Subcutaneous preadipocyte (primary cell): ENCODE results near the gene TUBA4A. TPM values are rescaled to one million over a fixed set of nuclear protein-coding genes. Genes with fewer than 3 reads are reported as not detected.

ENCODE experiments used
- small RNA-seq: library from RNA; depleted of rRNA; stranded (forward); fragments of <200 nt; gene quantifications from one replicate; pipeline ENCODE3, GENCODE V24; 2012
- total RNA-seq: library from RNA; depleted of rRNA; stranded (reverse); fragments of >200 nt; gene quantifications from 2 replicates; pipeline ENCODE4 v1.2.3, GENCODE V29; 2012

TUBA4A gene
- total RNA-seq, result 9.2 and 17.6 TPM in 2 replicates

GRCh38 chr2:219253753-219254589 lies at the start of gene TUBA4A:
TSS of gene TUBA4A (minus strand) at chr2:219253918. CDS start at chr2:219253858, 60 bp downstream.

GRCh38 chr2:219279151-219279915 lies 25.6 kb upstream of the TUBA4A start, which contains the start of gene DNAJB2:
TSS of gene DNAJB2 (plus strand) at chr2:219279366. CDS start at chr2:219279834, 468 bp downstream.

GRCh38 chr2:219252900-219253752 lies 592 bp downstream of the TUBA4A start, which contains the start of gene TUBA4B:
TSS of gene TUBA4B (plus strand) at chr2:219253243. CDS start at chr2:219253408, 165 bp downstream.

GRCh38 chr2:219245148-219245898 lies 8.4 kb downstream of the TUBA4A start, which contains the start of the genes GLB1L and STK16:
TSS of gene GLB1L (minus strand) at chr2:219245444. CDS start at chr2:219243573, 1,871 bp downstream.
TSS of gene STK16 (plus strand) at chr2:219245479. CDS start at chr2:219246000, 521 bp downstream.

GRCh38 chr2:219229305-219230058 lies 24.2 kb downstream of the TUBA4A start, which contains the start of the genes ANKZF1 and ATG9A:
TSS of gene ANKZF1 (plus strand) at chr2:219229806. CDS start at chr2:219230258, 452 bp downstream.
TSS of gene ATG9A (minus strand) at chr2:219229636. CDS start at chr2:219228024, 1,612 bp downstream.

GRCh38 chr2:219218732-219219701 lies 34.7 kb downstream of the TUBA4A start, which contains the start of gene ABCB6:
TSS of gene ABCB6 (minus strand) at chr2:219218958. CDS start at chr2:219218673, 285 bp downstream.

GRCh38 chr2:219206328-219207133 lies 47.2 kb downstream of the TUBA4A start, which contains the start of gene ZFAND2B:
TSS of gene ZFAND2B (plus strand) at chr2:219206782. CDS start at chr2:219206988, 206 bp downstream.

Small RNA genes within 50 kb of the gene (small RNA-seq; reads per million reads assigned to genes)
- gene MIR153-1, result 0.11 reads per million

Other genes starting within 250 kb of the TUBA4A start
- gene CFAP65, start 212.4 kb downstream of the TUBA4A start, total RNA-seq, result 0.20 TPM in 1 of 2 replicates, not detected in the other
- not detected in 2 replicates for gene IHH, start 193.0 kb downstream of the TUBA4A start, total RNA-seq
- 21.3 and 21.7 TPM in 2 replicates for gene NHEJ1, start 93.1 kb downstream of the TUBA4A start, total RNA-seq
- 0.73 and 1.8 TPM in 2 replicates for gene SLC23A3, start 83.9 kb downstream of the TUBA4A start, total RNA-seq
- 17.0 and 18.0 TPM in 2 replicates for gene CNPPD1, start 77.0 kb downstream of the TUBA4A start, total RNA-seq
- 55.9 and 59.6 TPM in 2 replicates for gene RETREG2, start 75.6 kb downstream of the TUBA4A start, total RNA-seq
- gene ZFAND2B, start 47.1 kb downstream of the TUBA4A start, total RNA-seq, result 19.4 and 21.3 TPM in 2 replicates
- 30.9 and 40.1 TPM in 2 replicates for gene ABCB6, start 35.0 kb downstream of the TUBA4A start, total RNA-seq
- 44.2 and 50.3 TPM in 2 replicates for gene ATG9A, start 24.3 kb downstream of the TUBA4A start, total RNA-seq
- 15.1 and 20.7 TPM in 2 replicates for gene ANKZF1, start 24.1 kb downstream of the TUBA4A start, total RNA-seq
- gene GLB1L, start 8.5 kb downstream of the TUBA4A start, total RNA-seq, result 7.3 and 15.2 TPM in 2 replicates
- gene STK16, start 8.4 kb downstream of the TUBA4A start, total RNA-seq, result 26.4 and 27.2 TPM in 2 replicates
- not detected in 2 replicates for gene TUBA4B, start 675 bp downstream of the TUBA4A start, total RNA-seq
- 20.7 and 22.4 TPM in 2 replicates for gene DNAJB2, start 25.4 kb upstream of the TUBA4A start, total RNA-seq
- 0.98 and 1.5 TPM in 2 replicates for gene PTPRN, start 55.5 kb upstream of the TUBA4A start, total RNA-seq
- not detected in 2 replicates for gene RESP18, start 78.8 kb upstream of the TUBA4A start, total RNA-seq
- 63.9 and 69.4 TPM in 2 replicates for gene DNPEP, start 134.0 kb upstream of the TUBA4A start, total RNA-seq
- 0.39 and 0.73 TPM in 2 replicates for gene DES, start 164.5 kb upstream of the TUBA4A start, total RNA-seq
- 11.5 and 15.4 TPM in 2 replicates for gene SPEG, start 180.9 kb upstream of the TUBA4A start, total RNA-seq
- 43.7 and 51.2 TPM in 2 replicates for gene GMPPA, start 245.0 kb upstream of the TUBA4A start, total RNA-seq